Stimulated activated CD8-positive, alpha-beta memory T cell treated with anti-CD3 and anti-CD28 coated beads, Interleukin-15, amount 100 ng/mL, for 4 hours (primary cell): Measurements from ENCODE around the gene FOXP1.

Experiments
- DNase-seq, 2 donors: peaks; one replicate each; pipeline ENCODE4 v3.0.0-alpha.2; 2020; ENCODE audit warnings: low read depth in 2 of 2

FOXP1 gene

GRCh38 chr3:71077070-71077469, 506.5 kb downstream of the FOXP1 start:
- no peak for DNase-seq

GRCh38 chr3:71076361-71077002, 507.0 kb downstream of the FOXP1 start:
- no peak for DNase-seq

GRCh38 chr3:71075494-71075893, 508.0 kb downstream of the FOXP1 start:
- DNase-seq, result no peak

- DNase-seq, result no peak
These were observed 509.1 kb downstream of the FOXP1 start for GRCh38 chr3:71074423-71074822.

GRCh38 chr3:71072986-71073385, 510.5 kb downstream of the FOXP1 start:
- DNase-seq, result no peak

GRCh38 chr3:71072287-71072686, 511.2 kb downstream of the FOXP1 start:
- DNase-seq, result no peak

- DNase-seq, result no peak
These were observed 512.7 kb downstream of the FOXP1 start for GRCh38 chr3:71070497-71071463.

GRCh38 chr3:71069797-71070196, 513.7 kb downstream of the FOXP1 start:
- peak; percentile 29 to 66 for DNase-seq

GRCh38 chr3:71067977-71068654, 515.4 kb downstream of the FOXP1 start:
- DNase-seq, result no peak

- peak in 1 of 2 donors; percentile 27 for DNase-seq
These were observed 516.7 kb downstream of the FOXP1 start for GRCh38 chr3:71066849-71067261.

GRCh38 chr3:71066356-71066755, 517.2 kb downstream of the FOXP1 start:
- no peak for DNase-seq

- DNase-seq, result no peak
These were observed 517.8 kb downstream of the FOXP1 start for GRCh38 chr3:71065764-71066013.

- DNase-seq, result peak; percentile 43 to 46
These were observed 518.4 kb downstream of the FOXP1 start for GRCh38 chr3:71064956-71065763.

GRCh38 chr3:71064291-71064955, 519.1 kb downstream of the FOXP1 start:
- DNase-seq, result no peak

GRCh38 chr3:71063773-71064290, 519.7 kb downstream of the FOXP1 start:
- peak in 1 of 2 donors; percentile 26 for DNase-seq

GRCh38 chr3:71062952-71063772, 520.4 kb downstream of the FOXP1 start:
- DNase-seq, result no peak

- no peak for DNase-seq
These were observed 521.2 kb downstream of the FOXP1 start for GRCh38 chr3:71062037-71062932.

GRCh38 chr3:71061581-71061980, 521.9 kb downstream of the FOXP1 start:
- no peak for DNase-seq

GRCh38 chr3:71061037-71061436, 522.5 kb downstream of the FOXP1 start:
- DNase-seq, result no peak
